ENCODE data around the gene RNF225.

GRCh38 chr19:58346961-58347929, 48.2 kb upstream of the RNF225 start:
- no peak for TF ChIP-seq POLR2A (IDR thresholded peaks at IDR 0.05; ENCODE audit: low read length)
- TF ChIP-seq GATA1 (IDR thresholded peaks at IDR 0.05; ENCODE audit: low read depth, low read length): no peak

Measured in erythroblast (primary cell).